HEK293T (cell line): Measurements from ENCODE around the gene ALK.

ENCODE experiments used
- BHLHE40 ChIP-seq: fragments of 450-650 bp; IDR thresholded peaks from 2 replicates; pipeline ENCODE4 v1.6.1; 2016; ENCODE audit warnings: mild to moderate bottlenecking, moderate library complexity, borderline replicate concordance
- CTBP1 ChIP-seq: fragments of 450-650 bp; IDR thresholded peaks from 2 replicates; pipeline ENCODE4 v1.6.1; 2016; ENCODE audit warnings: borderline replicate concordance
- ELF4 ChIP-seq: fragments of 450-650 bp; IDR thresholded peaks from 2 replicates; pipeline ENCODE4 v1.6.1; 2017; ENCODE audit warnings: antibody characterized with exemption
- FOXA1 ChIP-seq: fragments of 450-650 bp; IDR thresholded peaks from 2 replicates; pipeline ENCODE4 v1.6.1; 2016; ENCODE audit warnings: mild to moderate bottlenecking
- FOXK2 ChIP-seq: fragments of 450-650 bp; IDR thresholded peaks from 2 replicates; pipeline ENCODE4 v1.6.1; 2016; ENCODE audit warnings: mild to moderate bottlenecking
- HDGF ChIP-seq: fragments of 450-650 bp; IDR thresholded peaks from 2 replicates; pipeline ENCODE4 v1.6.1; 2017; ENCODE audit warnings: antibody characterized with exemption, borderline replicate concordance
- NFRKB ChIP-seq: fragments of 450-650 bp; IDR thresholded peaks from 2 replicates; pipeline ENCODE4 v1.6.1; 2016; ENCODE audit warnings: mild to moderate bottlenecking, moderate library complexity
- SP1 ChIP-seq: fragments of 450-650 bp; IDR thresholded peaks from 2 replicates; pipeline ENCODE4 v1.6.1; 2017
- TARDBP ChIP-seq: fragments of 450-650 bp; IDR thresholded peaks from 2 replicates; pipeline ENCODE4 v1.6.1; 2016

- TF ChIP-seq FOXA1 (no peak), SP1 (no peak), FOXK2 (no peak), TARDBP (no peak), ELF4 (no peak), HDGF (no peak), CTBP1 (no peak), NFRKB (no peak), BHLHE40 (no peak)
Measured at GRCh38 chr2:29922605-29923004, 1.2 kb upstream of the ALK start.
